Liver (tissue), 9 donors: ENCODE results near the gene MAP3K5. TPM values are rescaled to one million over a fixed set of nuclear protein-coding genes. Genes with fewer than 3 reads are reported as not detected.

ENCODE experiments used
- DNase-seq: peaks from one replicate; pipeline ENCODE4 v3.0.0-alpha.2; 2017; ENCODE audit warnings: low spot score
- H3K27ac ChIP-seq, 2 donors: one replicate each; pipeline ENCODE4 v1.7.0; 2013; ENCODE audit warnings: inconsistent platforms in 2 of 2, low read length in 2 of 2, control low read depth in 1 of 2, low read depth in 1 of 2, mild to moderate bottlenecking in 1 of 2
- H3K27me3 ChIP-seq, 4 donors: one replicate each; pipeline versions ENCODE4 v1.6.1 to v1.7.0; 2013; ENCODE audit warnings: low read length in 3 of 4, inconsistent platforms in 1 of 4, mild to moderate bottlenecking in 1 of 4, moderate library complexity in 1 of 4; ENCODE audit not compliant: control insufficient read depth in 4 of 4, insufficient read depth in 4 of 4
- H3K36me3 ChIP-seq, 4 donors: one replicate each; pipeline versions ENCODE4 v1.6.1 to v1.7.0; 2013; ENCODE audit warnings: low read length in 3 of 4, mild to moderate bottlenecking in 3 of 4, low read depth in 1 of 4, moderate library complexity in 1 of 4; ENCODE audit not compliant: control insufficient read depth in 4 of 4, insufficient read depth in 3 of 4
- H3K4me1 ChIP-seq, 4 donors: one replicate each; pipeline versions ENCODE4 v1.6.1 to v1.7.0; 2013; ENCODE audit warnings: low read length in 3 of 4, mild to moderate bottlenecking in 3 of 4, moderate library complexity in 1 of 4; ENCODE audit not compliant: control insufficient read depth in 4 of 4, insufficient read depth in 4 of 4
- H3K4me3 ChIP-seq, 3 donors: one replicate each; pipeline versions ENCODE4 v1.6.1 to v1.7.0; 2013; ENCODE audit warnings: low read length in 3 of 3, control low read depth in 1 of 3, low read depth in 1 of 3, mild to moderate bottlenecking in 1 of 3
- H3K9ac ChIP-seq, 2 donors: one replicate each; pipeline ENCODE4 v1.7.0; 2013; ENCODE audit warnings: low read length in 2 of 2, mild to moderate bottlenecking in 2 of 2, moderate library complexity in 2 of 2, control low read depth in 1 of 2, low read depth in 1 of 2
- H3K9me3 ChIP-seq, 4 donors: one replicate each; pipeline versions ENCODE4 v1.6.1 to v1.7.0; 2013; ENCODE audit warnings: low read length in 3 of 4; ENCODE audit not compliant: control insufficient read depth in 4 of 4
- CTCF ChIP-seq: fragments of 150-350 bp; IDR thresholded peaks from 2 replicates; pipeline ENCODE4 v1.5.1; 2017; ENCODE audit warnings: improper control_type of control experiment, low read depth, low read length; ENCODE audit not compliant: missing input control
- EGR1 ChIP-seq, 2 donors: IDR thresholded peaks; 2 replicates each; pipeline ENCODE4 v1.6.1; 2016 to 2018; ENCODE audit warnings: antibody characterized with exemption in 2 of 2, low read depth in 2 of 2
- FOXA1 ChIP-seq: IDR thresholded peaks from 2 replicates; pipeline ENCODE4 v1.6.1; 2016; ENCODE audit warnings: antibody characterized with exemption
- FOXA2 ChIP-seq: IDR thresholded peaks from 2 replicates; pipeline ENCODE4 v1.6.1; 2016; ENCODE audit warnings: antibody characterized with exemption
- GABPA ChIP-seq, 2 donors: IDR thresholded peaks in 1 of 2; conservative IDR thresholded peaks in 1 of 2; 2 replicates each; pipeline ENCODE4 v1.6.1; 2016; ENCODE audit warnings: antibody characterized with exemption in 2 of 2, mild to moderate bottlenecking in 1 of 2, moderate library complexity in 1 of 2
- HNF4A ChIP-seq, 2 donors: conservative IDR thresholded peaks; 2 replicates each; pipeline ENCODE4 v1.6.1; 2016; ENCODE audit warnings: antibody characterized with exemption in 2 of 2, mild to moderate bottlenecking in 2 of 2
- HNF4G ChIP-seq: IDR thresholded peaks from 2 replicates; pipeline ENCODE4 v1.6.1; 2016; ENCODE audit warnings: antibody characterized with exemption
- JUND ChIP-seq, 2 donors: IDR thresholded peaks; 2 replicates each; pipeline ENCODE4 v1.6.1; 2016; ENCODE audit warnings: antibody characterized with exemption in 2 of 2
- NR2F2 ChIP-seq: IDR thresholded peaks from 2 replicates; pipeline ENCODE4 v1.6.1; 2016; ENCODE audit warnings: antibody characterized with exemption
- RAD21 ChIP-seq, 2 donors: IDR thresholded peaks; 2 replicates each; pipeline ENCODE4 v1.6.1; 2016; ENCODE audit warnings: antibody characterized with exemption in 2 of 2, mild to moderate bottlenecking in 2 of 2
- REST ChIP-seq: IDR thresholded peaks from 2 replicates; pipeline ENCODE4 v1.6.1; 2016; ENCODE audit warnings: antibody characterized with exemption, mild to moderate bottlenecking
- RXRA ChIP-seq, 2 donors: IDR thresholded peaks; 2 replicates each; pipeline ENCODE4 v1.6.1; 2017 to 2018; ENCODE audit warnings: antibody characterized with exemption in 2 of 2, mild to moderate bottlenecking in 1 of 2
- SP1 ChIP-seq: IDR thresholded peaks from 2 replicates; pipeline ENCODE4 v1.6.1; 2018; ENCODE audit warnings: antibody characterized with exemption, mild to moderate bottlenecking
- TAF1 ChIP-seq: conservative IDR thresholded peaks from 2 replicates; pipeline ENCODE4 v1.6.1; 2016; ENCODE audit warnings: antibody characterized with exemption, mild to moderate bottlenecking
- YY1 ChIP-seq: IDR thresholded peaks from 2 replicates; pipeline ENCODE4 v1.6.1; 2016; ENCODE audit warnings: antibody characterized with exemption, mild to moderate bottlenecking
- WGBS: extraction: QIAGEN DNeasy Blood & Tissue Kit; methylation state at CpG from one replicate; pipeline ENCODE4 v1.1.7; 2013; 5-methylcytosine and 5-hydroxymethylcytosine counted together
- polyA plus RNA-seq, 2 donors: library from polyadenylated mRNA; stranded (reverse) in 1 of 2; unstranded in 1 of 2; fragments of 200-250 nt in 1 of 2; fragments of >200 nt in 1 of 2; fragmentation: Nextera tagmentation in 1 of 2; extraction: Ambion mirVana in 1 of 2; gene quantifications; one replicate each; pipeline versions ENCODE4 v1.2.1 to v1.2.3, GENCODE V29; 2013 to 2015
- total RNA-seq, 2 donors: library from RNA; depleted of rRNA; stranded (reverse); fragments of >200 nt; gene quantifications; one replicate each; pipeline ENCODE4 v1.2.3, GENCODE V29; 2014
- TF ChIP-seq, protein P1 (sequence below): IDR thresholded peaks from 2 replicates; pipeline ENCODE4 v1.6.1; 2016; ENCODE audit warnings: antibody characterized with exemption
- TF ChIP-seq, protein P2 (sequence below): IDR thresholded peaks from 2 replicates; pipeline ENCODE4 v1.6.1; 2016; ENCODE audit warnings: antibody characterized with exemption
- TF ChIP-seq, protein P3 (sequence below): IDR thresholded peaks from 2 replicates; pipeline ENCODE4 v1.6.1; 2016; ENCODE audit warnings: antibody characterized with exemption
- donor health status: healthy.
- donor health status: healthy.
- donor health status: healthy.
- donor health status: healthy.
- donor health status: healthy.

The MAP3K5 gene
- total and polyA plus RNA-seq, 4 donors, result 2.9 to 18.0 (median 5.5) TPM

DNA sequence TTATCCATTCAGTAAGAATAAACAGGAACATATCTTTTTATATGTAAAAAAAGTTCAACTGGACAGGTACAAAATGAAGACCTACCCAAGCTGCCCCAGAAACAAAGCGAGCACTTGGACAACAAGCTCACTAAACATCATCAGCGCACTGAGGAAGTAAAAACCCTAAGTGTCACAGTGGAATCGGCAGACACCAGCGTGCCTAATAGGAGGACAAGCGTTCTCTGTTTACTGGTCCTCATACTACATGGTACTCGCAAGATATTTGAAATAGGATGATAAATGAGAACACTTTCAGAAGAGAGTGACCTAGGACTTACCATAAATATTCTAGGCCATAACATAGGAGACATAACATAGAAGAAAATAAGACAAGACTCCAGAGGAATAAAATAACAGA is 260.2 kb downstream of the MAP3K5 start:
- H3K36me3 ChIP-seq, result peaks cover 0 to 1% (median 0%) of the 10 kb centered on the region in 4 donors
- TF ChIP-seq RXRA (IDR thresholded peaks at IDR 0.05) (no peak), JUND (IDR thresholded peaks at IDR 0.05) (no peak), TAF1 (no peak), FOXA1 (no peak), EGR1 (IDR thresholded peaks at IDR 0.05; ENCODE audit: low read depth in 2 of 2) (no peak), YY1 (no peak), GABPA (IDR thresholded peaks at IDR 0.05 in 1 of 2, conservative IDR thresholded peaks at IDR 0.05 in 1 of 2) (no peak), HNF4G (no peak), REST (no peak), RAD21 (IDR thresholded peaks at IDR 0.05) (no peak), NR2F2 (no peak), CTCF (no peak), FOXA2 (no peak), HNF4A (conservative IDR thresholded peaks at IDR 0.05) (no peak), SP1 (no peak)
- TF ChIP-seq, protein P1, sequence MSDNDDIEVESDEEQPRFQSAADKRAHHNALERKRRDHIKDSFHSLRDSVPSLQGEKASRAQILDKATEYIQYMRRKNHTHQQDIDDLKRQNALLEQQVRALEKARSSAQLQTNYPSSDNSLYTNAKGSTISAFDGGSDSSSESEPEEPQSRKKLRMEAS, result no peak
- TF ChIP-seq, protein P2, sequence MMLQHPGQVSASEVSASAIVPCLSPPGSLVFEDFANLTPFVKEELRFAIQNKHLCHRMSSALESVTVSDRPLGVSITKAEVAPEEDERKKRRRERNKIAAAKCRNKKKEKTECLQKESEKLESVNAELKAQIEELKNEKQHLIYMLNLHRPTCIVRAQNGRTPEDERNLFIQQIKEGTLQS, result no peak
- TF ChIP-seq, protein P3, sequence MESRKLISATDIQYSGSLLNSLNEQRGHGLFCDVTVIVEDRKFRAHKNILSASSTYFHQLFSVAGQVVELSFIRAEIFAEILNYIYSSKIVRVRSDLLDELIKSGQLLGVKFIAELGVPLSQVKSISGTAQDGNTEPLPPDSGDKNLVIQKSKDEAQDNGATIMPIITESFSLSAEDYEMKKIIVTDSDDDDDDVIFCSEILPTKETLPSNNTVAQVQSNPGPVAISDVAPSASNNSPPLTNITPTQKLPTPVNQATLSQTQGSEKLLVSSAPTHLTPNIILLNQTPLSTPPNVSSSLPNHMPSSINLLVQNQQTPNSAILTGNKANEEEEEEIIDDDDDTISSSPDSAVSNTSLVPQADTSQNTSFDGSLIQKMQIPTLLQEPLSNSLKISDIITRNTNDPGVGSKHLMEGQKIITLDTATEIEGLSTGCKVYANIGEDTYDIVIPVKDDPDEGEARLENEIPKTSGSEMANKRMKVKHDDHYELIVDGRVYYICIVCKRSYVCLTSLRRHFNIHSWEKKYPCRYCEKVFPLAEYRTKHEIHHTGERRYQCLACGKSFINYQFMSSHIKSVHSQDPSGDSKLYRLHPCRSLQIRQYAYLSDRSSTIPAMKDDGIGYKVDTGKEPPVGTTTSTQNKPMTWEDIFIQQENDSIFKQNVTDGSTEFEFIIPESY, result no peak
- H3K4me3 ChIP-seq, result no peak overlapping the region
- H3K27ac ChIP-seq, result no peak overlapping the region
- H3K9me3 ChIP-seq, result no peaks in the 10 kb centered on the region
- WGBS, result 97% methylated on average over 6 of the region's 6 CpGs
- DNase-seq, result no peak
- H3K9ac ChIP-seq, result no peak overlapping the region
- peaks cover 0 to 14% (median 8%) of the 10 kb centered on the region in 4 donors for H3K4me1 ChIP-seq
- no peaks in the 10 kb centered on the region for H3K27me3 ChIP-seq
